Measurements from ENCODE around the gene CD207.

DNA sequence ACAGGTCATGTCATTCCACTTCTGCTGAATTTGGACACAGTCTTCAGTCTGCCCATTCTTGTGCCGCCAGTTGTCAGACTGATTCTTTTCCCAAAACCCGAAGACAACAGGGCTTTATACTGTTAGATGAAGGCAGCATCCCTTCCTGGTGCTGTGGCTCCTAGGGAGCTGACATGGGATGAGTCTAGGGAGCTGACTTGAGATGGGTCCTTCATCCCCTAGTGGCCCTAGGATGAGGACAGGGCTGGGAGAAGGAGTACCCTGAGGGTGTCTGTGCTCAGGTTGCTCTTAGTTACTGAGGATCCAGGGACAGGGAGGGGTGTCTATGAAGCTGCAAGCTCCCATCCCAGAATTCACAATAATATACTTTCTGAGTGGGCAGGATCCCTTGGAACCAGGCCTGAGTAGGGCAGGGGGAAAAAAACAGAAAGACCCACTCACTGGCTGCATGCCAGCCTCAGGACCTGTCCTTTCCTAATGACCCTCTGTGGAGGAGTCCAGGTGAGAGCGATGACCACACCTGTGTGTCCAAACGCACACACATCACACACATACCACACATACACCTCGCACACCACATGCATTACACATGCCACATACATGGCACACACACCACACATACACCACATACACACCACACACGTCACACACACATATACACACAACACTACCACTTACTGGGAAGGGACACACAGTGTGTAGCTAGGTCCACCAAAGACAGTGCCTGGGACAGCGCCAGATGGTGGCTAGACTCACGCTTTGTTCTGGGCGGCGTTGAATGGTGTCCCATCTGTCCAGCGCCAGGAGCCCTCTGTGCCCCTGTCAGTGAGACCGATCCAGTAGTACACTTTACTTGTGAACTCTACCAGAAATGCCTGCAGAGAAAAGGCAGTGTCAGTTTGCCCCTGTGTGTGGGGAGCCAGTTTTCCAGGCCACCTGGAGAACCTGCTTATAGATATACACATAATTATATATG is 26.3 kb downstream of the CD207 start:
- TF ChIP-seq, protein P1, sequence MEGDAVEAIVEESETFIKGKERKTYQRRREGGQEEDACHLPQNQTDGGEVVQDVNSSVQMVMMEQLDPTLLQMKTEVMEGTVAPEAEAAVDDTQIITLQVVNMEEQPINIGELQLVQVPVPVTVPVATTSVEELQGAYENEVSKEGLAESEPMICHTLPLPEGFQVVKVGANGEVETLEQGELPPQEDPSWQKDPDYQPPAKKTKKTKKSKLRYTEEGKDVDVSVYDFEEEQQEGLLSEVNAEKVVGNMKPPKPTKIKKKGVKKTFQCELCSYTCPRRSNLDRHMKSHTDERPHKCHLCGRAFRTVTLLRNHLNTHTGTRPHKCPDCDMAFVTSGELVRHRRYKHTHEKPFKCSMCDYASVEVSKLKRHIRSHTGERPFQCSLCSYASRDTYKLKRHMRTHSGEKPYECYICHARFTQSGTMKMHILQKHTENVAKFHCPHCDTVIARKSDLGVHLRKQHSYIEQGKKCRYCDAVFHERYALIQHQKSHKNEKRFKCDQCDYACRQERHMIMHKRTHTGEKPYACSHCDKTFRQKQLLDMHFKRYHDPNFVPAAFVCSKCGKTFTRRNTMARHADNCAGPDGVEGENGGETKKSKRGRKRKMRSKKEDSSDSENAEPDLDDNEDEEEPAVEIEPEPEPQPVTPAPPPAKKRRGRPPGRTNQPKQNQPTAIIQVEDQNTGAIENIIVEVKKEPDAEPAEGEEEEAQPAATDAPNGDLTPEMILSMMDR (IDR thresholded peaks at IDR 0.05), result no peak
- no peak for TF ChIP-seq POLR2A (IDR thresholded peaks at IDR 0.05)

Measured in breast epithelium (tissue), 3 donors.